Measurements from ENCODE around the gene UST. TPM values are rescaled to one million over a fixed set of nuclear protein-coding genes. Genes with fewer than 3 reads are reported as not detected.

Gene UST
- total and polyA plus RNA-seq, 2 experiments from 2014 or later: 2.9 to 4.0 TPM

- Histone ChIP-seq H3K36me3 (no peaks in the 10 kb centered on the region), H3K4me1 (ENCODE audit: low read depth) (no peaks in the 10 kb centered on the region), H3K9me3 (ENCODE audit: low read depth) (no peaks in the 10 kb centered on the region), H3K4me3 (no peak overlapping the region), H3K27ac (no peak overlapping the region), H3K27me3 (no peaks in the 10 kb centered on the region)
- TF ChIP-seq CTCF (IDR thresholded peaks at IDR 0.05; ENCODE audit: low read depth, low read length): no peak
- no peak for DNase-seq (ENCODE audit: low read depth in 1 of 2, low spot score in 1 of 2)
These were observed 364.8 kb downstream of the UST start for GRCh38 chr6:149111556-149112115.

- Histone ChIP-seq H3K4me1 (ENCODE audit: low read depth) (no peaks in the 10 kb centered on the region), H3K27me3 (no peaks in the 10 kb centered on the region), H3K27ac (no peak overlapping the region), H3K4me3 (no peak overlapping the region), H3K36me3 (no peaks in the 10 kb centered on the region), H3K9me3 (ENCODE audit: low read depth) (no peaks in the 10 kb centered on the region)
- TF ChIP-seq CTCF (IDR thresholded peaks at IDR 0.05; ENCODE audit: low read depth, low read length): no peak
- DNase-seq (ENCODE audit: low read depth in 1 of 2, low spot score in 1 of 2): no peak
These were observed 366.1 kb downstream of the UST start for GRCh38 chr6:149112976-149113375.

GRCh38 chr6:149114167-149114566 is 367.3 kb downstream of the UST start:
- H3K4me3 ChIP-seq: no peak overlapping the region
- peak; percentile 9 to 61 for DNase-seq (ENCODE audit: low read depth in 1 of 2, low spot score in 1 of 2)
- no peak for TF ChIP-seq CTCF (IDR thresholded peaks at IDR 0.05; ENCODE audit: low read depth, low read length)
- no peaks in the 10 kb centered on the region for H3K27me3 ChIP-seq
- no peaks in the 10 kb centered on the region for H3K36me3 ChIP-seq
- H3K9me3 ChIP-seq (ENCODE audit: low read depth): no peaks in the 10 kb centered on the region
- no peak overlapping the region for H3K27ac ChIP-seq
- H3K4me1 ChIP-seq (ENCODE audit: low read depth): no peaks in the 10 kb centered on the region

- H3K9me3 ChIP-seq (ENCODE audit: low read depth): no peaks in the 10 kb centered on the region
- H3K27ac ChIP-seq: no peak overlapping the region
- no peaks in the 10 kb centered on the region for H3K36me3 ChIP-seq
- H3K4me3 ChIP-seq: no peak overlapping the region
- no peak for DNase-seq (ENCODE audit: low read depth in 1 of 2, low spot score in 1 of 2)
- H3K27me3 ChIP-seq: no peaks in the 10 kb centered on the region
- TF ChIP-seq CTCF (IDR thresholded peaks at IDR 0.05; ENCODE audit: low read depth, low read length): no peak
- H3K4me1 ChIP-seq (ENCODE audit: low read depth): no peaks in the 10 kb centered on the region
These were observed 372.2 kb downstream of the UST start for GRCh38 chr6:149118737-149119653.

GRCh38 chr6:149122850-149123821 is 376.3 kb downstream of the UST start:
- no peaks in the 10 kb centered on the region for H3K4me1 ChIP-seq (ENCODE audit: low read depth)
- no peaks in the 10 kb centered on the region for H3K36me3 ChIP-seq
- no peak for TF ChIP-seq CTCF (IDR thresholded peaks at IDR 0.05; ENCODE audit: low read depth, low read length)
- no peaks in the 10 kb centered on the region for H3K9me3 ChIP-seq (ENCODE audit: low read depth)
- H3K27ac ChIP-seq: no peak overlapping the region
- no peaks in the 10 kb centered on the region for H3K27me3 ChIP-seq
- no peak for DNase-seq (ENCODE audit: low read depth in 1 of 2, low spot score in 1 of 2)
- H3K4me3 ChIP-seq: no peak overlapping the region

Measured in cardiac muscle cell (in vitro differentiated cells and primary cell).